Measurements from ENCODE around the gene FURIN. TPM values are rescaled to one million over a fixed set of nuclear protein-coding genes. Genes with fewer than 3 reads are reported as not detected.

FURIN gene
- total RNA-seq, 2 experiments from 2014 or later, result 97.4 to 104 TPM

DNA sequence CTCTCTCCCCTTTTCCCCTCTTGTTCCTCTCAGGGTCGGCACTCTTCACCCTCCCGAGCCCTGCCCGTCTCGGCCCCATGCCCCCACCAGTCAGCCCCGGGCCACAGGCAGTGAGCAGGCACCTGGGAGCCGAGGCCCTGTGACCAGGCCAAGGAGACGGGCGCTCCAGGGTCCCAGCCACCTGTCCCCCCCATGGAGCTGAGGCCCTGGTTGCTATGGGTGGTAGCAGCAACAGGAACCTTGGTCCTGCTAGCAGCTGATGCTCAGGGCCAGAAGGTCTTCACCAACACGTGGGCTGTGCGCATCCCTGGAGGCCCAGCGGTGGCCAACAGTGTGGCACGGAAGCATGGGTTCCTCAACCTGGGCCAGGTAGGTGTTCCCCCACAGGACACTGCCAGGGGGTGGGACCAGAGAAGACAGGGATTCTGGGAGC, 7.2 kb downstream of the FURIN start:
- ChIA-PET POLR2A (no interaction called here), CTCF (no interaction called here)
- H3K27me3 ChIP-seq (ENCODE audit: control insufficient read depth in 1 of 2, insufficient read depth in 2 of 2, low read length in 2 of 2), result no peaks in the 10 kb centered on the region
- H3K9me3 ChIP-seq (ENCODE audit: control insufficient read depth in 1 of 2, insufficient read depth in 1 of 2, low read length in 2 of 2), result no peaks in the 10 kb centered on the region
- H3K4me1 ChIP-seq (ENCODE audit: insufficient read depth, low read length), result peaks cover 30% of the 10 kb centered on the region
- DNase-seq (peak in 1 of 14 experiments; percentile 13), ATAC-seq (ENCODE audit: poor library complexity) (no peak)
- no peak overlapping the region for H3K4me3 ChIP-seq (ENCODE audit: low read length)
- H3K36me3 ChIP-seq (ENCODE audit: insufficient read depth, low read length), result peaks cover 49% of the 10 kb centered on the region
- no peak overlapping the region for H3K27ac Mint-ChIP-seq
- peaks cover 20% of the 10 kb centered on the region for H3K4me1 Mint-ChIP-seq (ENCODE audit: low read depth)
- no peak overlapping the region for H3K4me3 Mint-ChIP-seq
- intact Hi-C loops (cut with DNase I, micrococcal nuclease), result loop anchor here in 1 of 2 experiments (10.0 kb wide), 1 partner anchor 161 kb away; the partner anchor contains the start of gene BLM
- H3K36me3 Mint-ChIP-seq (ENCODE audit: low read depth), result peaks cover 57% of the 10 kb centered on the region
- TF ChIP-seq CTCF (IDR thresholded peaks at IDR 0.05), result no peak
- no peak overlapping the region for H3K27ac ChIP-seq (ENCODE audit: low read depth in 1 of 2, low read length in 2 of 2)
- H3K9me3 Mint-ChIP-seq, result no peaks in the 10 kb centered on the region
- no peaks in the 10 kb centered on the region for H3K27me3 Mint-ChIP-seq

- CTCF ChIA-PET, result no interaction called here
- POLR2A ChIA-PET, result no interaction called here
- H3K4me1 Mint-ChIP-seq (ENCODE audit: low read depth), result peaks cover 16% of the 10 kb centered on the region
- H3K27me3 Mint-ChIP-seq, result no peaks in the 10 kb centered on the region
- Histone ChIP-seq H3K36me3 (ENCODE audit: insufficient read depth, low read length) (peaks cover 52% of the 10 kb centered on the region), H3K27ac (ENCODE audit: low read depth in 1 of 2, low read length in 2 of 2) (no peak overlapping the region), H3K4me3 (ENCODE audit: low read length) (no peak overlapping the region), H3K9me3 (ENCODE audit: control insufficient read depth in 1 of 2, insufficient read depth in 1 of 2, low read length in 2 of 2) (no peaks in the 10 kb centered on the region), H3K4me1 (ENCODE audit: insufficient read depth, low read length) (peaks cover 25% of the 10 kb centered on the region), H3K27me3 (ENCODE audit: control insufficient read depth in 1 of 2, insufficient read depth in 2 of 2, low read length in 2 of 2) (no peaks in the 10 kb centered on the region)
- intact Hi-C loops (cut with DNase I, micrococcal nuclease), result loop anchor here in 1 of 2 experiments (10.0 kb wide), 1 partner anchor 161 kb away; the partner anchor contains the start of gene BLM
- H3K36me3 Mint-ChIP-seq (ENCODE audit: low read depth), result peaks cover 57% of the 10 kb centered on the region
- H3K4me3 Mint-ChIP-seq, result peak overlapping the region; percentile 25
- no peak for TF ChIP-seq CTCF (IDR thresholded peaks at IDR 0.05)
- ATAC-seq (ENCODE audit: poor library complexity), result no peak
- H3K27ac Mint-ChIP-seq, result no peak overlapping the region
- no peaks in the 10 kb centered on the region for H3K9me3 Mint-ChIP-seq
- peak in 1 of 14 experiments; percentile 16 for DNase-seq
Measured at GRCh38 chr15:90876046-90876445, 7.7 kb downstream of the FURIN start.

- no peaks in the 10 kb centered on the region for H3K27me3 ChIP-seq (ENCODE audit: control insufficient read depth in 1 of 2, insufficient read depth in 2 of 2, low read length in 2 of 2)
- H3K4me1 ChIP-seq (ENCODE audit: insufficient read depth, low read length), result peaks cover 25% of the 10 kb centered on the region
- Mint-ChIP-seq H3K4me1 (ENCODE audit: low read depth) (peaks cover 15% of the 10 kb centered on the region), H3K4me3 (peak overlapping the region; percentile 25), H3K27ac (no peak overlapping the region), H3K27me3 (no peaks in the 10 kb centered on the region), H3K36me3 (ENCODE audit: low read depth) (peaks cover 59% of the 10 kb centered on the region), H3K9me3 (no peaks in the 10 kb centered on the region)
- ChIA-PET POLR2A (no interaction called here), CTCF (no interaction called here)
- no peak for ATAC-seq (ENCODE audit: poor library complexity)
- no peak for TF ChIP-seq CTCF (IDR thresholded peaks at IDR 0.05)
- H3K9me3 ChIP-seq (ENCODE audit: control insufficient read depth in 1 of 2, insufficient read depth in 1 of 2, low read length in 2 of 2), result no peaks in the 10 kb centered on the region
- H3K36me3 ChIP-seq (ENCODE audit: insufficient read depth, low read length), result peaks cover 58% of the 10 kb centered on the region
- no peak overlapping the region for H3K4me3 ChIP-seq (ENCODE audit: low read length)
- no peak overlapping the region for H3K27ac ChIP-seq (ENCODE audit: low read depth in 1 of 2, low read length in 2 of 2)
- intact Hi-C loops (cut with DNase I, micrococcal nuclease), result loop anchor here in 1 of 2 experiments (10.0 kb wide), 1 partner anchor 162 kb away; the partner anchor contains the start of gene BLM
- DNase-seq, result no peak
Measured at GRCh38 chr15:90876512-90877170, 8.3 kb downstream of the FURIN start.

All from CD4-positive, alpha-beta T cell (primary cell).